G401.6 (cell line): ENCODE measurements around the gene ZNF470.

Experiments
- FAIRE-seq: peaks from 2 replicates; lab custom pipeline; 2012; peaks lifted over from hg19 to GRCh38; lab: Jason Lieb, UNC

ZNF470 gene

GRCh38 chr19:56567274-56568120 lies at the start of gene ZNF470:
Gene ZNF470, plus strand, starts transcription at chr19:56567468. Its CDS starts 2,844 bp downstream, at chr19:56570312.
- no peak for FAIRE-seq

- no peak for FAIRE-seq
Observed at GRCh38 chr19:56525214-56525860, 41.9 kb upstream of the ZNF470 start.

GRCh38 chr19:56537442-56537841 lies 29.8 kb upstream of the ZNF470 start:
- FAIRE-seq: no peak

- FAIRE-seq: peak; percentile 31
Observed at GRCh38 chr19:56538254-56538760, 29.0 kb upstream of the ZNF470 start.

GRCh38 chr19:56538761-56539263 lies 28.5 kb upstream of the ZNF470 start, which contains the start of gene ZFP28:
Gene ZFP28, plus strand, starts transcription at chr19:56538948. Its CDS starts 71 bp downstream, at chr19:56539019.
- no peak for FAIRE-seq

GRCh38 chr19:56543776-56544175 lies 23.5 kb upstream of the ZNF470 start:
- FAIRE-seq: no peak

- no peak for FAIRE-seq
Observed at GRCh38 chr19:56547535-56547934, 19.7 kb upstream of the ZNF470 start.

GRCh38 chr19:56554272-56554869 lies 12.9 kb upstream of the ZNF470 start:
- no peak for FAIRE-seq

- FAIRE-seq: no peak
Observed at GRCh38 chr19:56562766-56563165, 4.5 kb upstream of the ZNF470 start.

- no peak for FAIRE-seq
Observed at GRCh38 chr19:56566904-56567273, 379 bp upstream of the ZNF470 start.

GRCh38 chr19:56572589-56572988 lies 5.3 kb downstream of the ZNF470 start:
- no peak for FAIRE-seq

- no peak for FAIRE-seq
Observed at GRCh38 chr19:56573914-56574313, 6.6 kb downstream of the ZNF470 start.

GRCh38 chr19:56577719-56578602 lies 10.7 kb downstream of the ZNF470 start:
- FAIRE-seq: no peak

- no peak for FAIRE-seq
Observed at GRCh38 chr19:56594446-56594782, 27.1 kb downstream of the ZNF470 start.

GRCh38 chr19:56594783-56595547 lies 27.7 kb downstream of the ZNF470 start, which contains the start of gene ZNF71:
Gene ZNF71, plus strand, starts transcription at chr19:56595302. Its CDS starts 6,257 bp downstream, at chr19:56601559.
- no peak for FAIRE-seq

GRCh38 chr19:56595548-56595899 lies 28.3 kb downstream of the ZNF470 start:
- no peak for FAIRE-seq

- FAIRE-seq: no peak
Observed at GRCh38 chr19:56596676-56597075, 29.4 kb downstream of the ZNF470 start.

GRCh38 chr19:56597696-56598095 lies 30.4 kb downstream of the ZNF470 start:
- no peak for FAIRE-seq

- no peak for FAIRE-seq
Observed at GRCh38 chr19:56601375-56601774, 34.1 kb downstream of the ZNF470 start.

GRCh38 chr19:56603829-56604228 lies 36.6 kb downstream of the ZNF470 start:
- FAIRE-seq: no peak
